GM12865 (cell line): ENCODE measurements around the gene MRPL46.
A peak's percentile ranks its signal among the peaks of the same experiment; 100 is the strongest.
"Not testable (repeated sequence)": the region's sequence is repeated elsewhere in the genome, so short reads cannot be mapped to it uniquely, and the experiment has no call there.

Source experiments
- DNase-seq: peaks from one replicate; pipeline ENCODE4 v3.0.0; 2010; ENCODE audit warnings: low read depth
- H3K4me3 ChIP-seq: 2 replicates; pipeline ENCODE4 v1.5.1; 2011; ENCODE audit warnings: mild to moderate bottlenecking, low read depth, low read length, control low read depth
- CTCF ChIP-seq: IDR thresholded peaks from 2 replicates; pipeline ENCODE4 v1.5.1; 2011; ENCODE audit warnings: low read length, control low read depth, low read depth, inconsistent platforms; ENCODE audit not compliant: insufficient read depth; ENCODE audit errors: missing control alignments

Gene MRPL46

GRCh38 chr15:88482263-88482662 is 15.1 kb upstream of the MRPL46 start:
- no peak overlapping the region for H3K4me3 ChIP-seq
- DNase-seq, result no peak
- no peak for TF ChIP-seq CTCF

GRCh38 chr15:88480981-88481380 is 13.8 kb upstream of the MRPL46 start:
- no peak overlapping the region for H3K4me3 ChIP-seq
- no peak for DNase-seq
- TF ChIP-seq CTCF, result no peak

GRCh38 chr15:88479169-88479568 is 12.0 kb upstream of the MRPL46 start:
- H3K4me3 ChIP-seq, result no peak overlapping the region
- DNase-seq, result no peak
- no peak for TF ChIP-seq CTCF

GRCh38 chr15:88477904-88478303 is 10.7 kb upstream of the MRPL46 start:
- no peak for DNase-seq
- no peak for TF ChIP-seq CTCF
- no peak overlapping the region for H3K4me3 ChIP-seq

- TF ChIP-seq CTCF, result no peak
- no peak for DNase-seq
- no peak overlapping the region for H3K4me3 ChIP-seq
Observed at GRCh38 chr15:88477126-88477525, 9.9 kb upstream of the MRPL46 start.

- peak; percentile 50 for TF ChIP-seq CTCF
Observed at GRCh38 chr15:88476635-88477060, 9.5 kb upstream of the MRPL46 start.

GRCh38 chr15:88473661-88474293 is 6.6 kb upstream of the MRPL46 start:
- not testable (repeated sequence) for H3K4me3 ChIP-seq, DNase-seq

More at GRCh38 chr15:88476635-88477060, 9.5 kb upstream of the MRPL46 start:
- peak; percentile 58 for DNase-seq
- H3K4me3 ChIP-seq, result no peak overlapping the region
